ENCODE measurements around the gene YAP1.

GRCh38 chr11:102139081-102139498 lies 28.8 kb downstream of the YAP1 start:
- TF ChIP-seq CTCF (IDR thresholded peaks at IDR 0.05; ENCODE audit: borderline replicate concordance, extremely low read depth, low read length, poor library complexity, severe bottlenecking): no peak
- no peak for TF ChIP-seq EZH2 (IDR thresholded peaks at IDR 0.05; ENCODE audit: borderline replicate concordance, low read depth, low read length, severe bottlenecking)

Measured in DND-41 (cell line).